Endothelial cell of umbilical vein (primary cell): Measurements from ENCODE around the gene PHKG1. TPM values are rescaled to one million over a fixed set of nuclear protein-coding genes. Genes with fewer than 3 reads are reported as not detected.

Source experiments
- BruUV-seq: library from RNA; stranded (reverse); fragments of 400-500 nt; replicated peaks from 2 replicates; lab custom pipeline; 2021; lab: Mats Ljungman, UMichigan
- CTCF ChIA-PET: fragments of 300-600, 350-600 bp; sonication (Branson Sonifier 250); formaldehyde crosslinking; loops from one replicate; lab custom pipeline; 2021; ENCODE audit warnings: antibody characterized with exemption, inconsistent platforms; lab: Charles Lee
- POLR2A ChIA-PET: fragments of 300-600, 350-600 bp; sonication (Branson Sonifier 250); formaldehyde crosslinking; loops from one replicate; lab custom pipeline; 2021; ENCODE audit warnings: antibody characterized with exemption, inconsistent platforms; lab: Charles Lee
- DNase-seq: peaks from one replicate; pipeline ENCODE4 v3.0.0-alpha.2; 2011; ENCODE audit warnings: low read depth, low spot score
- FAIRE-seq: peaks from 2 replicates; lab custom pipeline; 2011; peaks lifted over from hg19 to GRCh38; lab: Jason Lieb, UNC
- H2AFZ ChIP-seq: 2 replicates; pipeline ENCODE4 v1.6.0; 2012; ENCODE audit warnings: low read depth, low read length, control low read depth, inconsistent platforms
- H3K27ac ChIP-seq: 2 replicates; pipeline ENCODE4 v1.5.1; 2011; ENCODE audit warnings: low read depth, mild to moderate bottlenecking, control low read depth, low read length, moderate library complexity; ENCODE audit not compliant: insufficient read depth
- H3K27me3 ChIP-seq, 2 experiments: 2 replicates each; pipeline versions ENCODE4 v1.6.0 to v1.6.1; 2011; ENCODE audit warnings: low read length in 2 of 2, mixed read lengths in 1 of 2; ENCODE audit not compliant: control insufficient read depth in 2 of 2, insufficient read depth in 2 of 2
- H3K36me3 ChIP-seq, 2 experiments: 2 replicates in 1 of 2; 3 replicates in 1 of 2; pipeline ENCODE4 v1.5.1; 2011; ENCODE audit warnings: low read length in 2 of 2, mild to moderate bottlenecking in 1 of 2, moderate library complexity in 1 of 2; ENCODE audit not compliant: control insufficient read depth in 2 of 2, insufficient read depth in 2 of 2; ENCODE audit errors: extremely low read depth in 1 of 2
- H3K4me1 ChIP-seq: 3 replicates; pipeline ENCODE4 v1.5.1; 2011; ENCODE audit warnings: mild to moderate bottlenecking, low read length; ENCODE audit not compliant: control insufficient read depth, insufficient read depth; ENCODE audit errors: extremely low read depth
- H3K4me2 ChIP-seq: 2 replicates; pipeline ENCODE4 v1.6.1; 2011; ENCODE audit warnings: low read length, control low read depth, mixed read lengths; ENCODE audit not compliant: insufficient read depth
- H3K4me3 ChIP-seq, 3 experiments: fragments of 200-600 bp in 1 of 3; sonication (generic), shearing (Covaris generic) in 1 of 3; replicated peaks in 1 of 3; 2 replicates each; pipeline ENCODE4 v1.5.1; 2011 to 2016; ENCODE audit warnings: control low read depth in 3 of 3, low read length in 3 of 3, mild to moderate bottlenecking in 2 of 3, inconsistent platforms in 1 of 3, low read depth in 1 of 3, moderate library complexity in 1 of 3; ENCODE audit not compliant: insufficient read depth in 1 of 3
- H3K79me2 ChIP-seq: 2 replicates; pipeline ENCODE4 v1.6.0; 2012; ENCODE audit warnings: low read length, inconsistent platforms; ENCODE audit not compliant: control insufficient read depth, insufficient read depth
- H3K9ac ChIP-seq: replicated peaks from 2 replicates; pipeline ENCODE3; 2011; ENCODE audit warnings: low read length, control low read depth; ENCODE audit not compliant: insufficient read depth; ENCODE audit errors: extremely low read depth
- H3K9me1 ChIP-seq: replicated peaks from 3 replicates; pipeline ENCODE4 v1.6.0; 2011; ENCODE audit warnings: mild to moderate bottlenecking, low read length; ENCODE audit not compliant: control insufficient read depth, insufficient read depth; ENCODE audit errors: extremely low read depth
- H3K9me3 ChIP-seq: replicated peaks from 2 replicates; pipeline ENCODE4 v1.5.1; 2012; ENCODE audit warnings: low read length, inconsistent platforms; ENCODE audit not compliant: control insufficient read depth, insufficient read depth
- H4K20me1 ChIP-seq: replicated peaks from 2 replicates; pipeline ENCODE3; 2011; ENCODE audit warnings: mild to moderate bottlenecking, low read length; ENCODE audit not compliant: control insufficient read depth, insufficient read depth; ENCODE audit errors: extremely low read depth
- CTCF ChIP-seq, 2 donors: IDR thresholded peaks; 1 replicate in 1 of 2; 2 replicates in 1 of 2; pipeline ENCODE4 v1.5.1; 2011; ENCODE audit warnings: low read length in 2 of 2, mild to moderate bottlenecking in 2 of 2, moderate library complexity in 2 of 2, control low read depth in 1 of 2, inconsistent platforms in 1 of 2, low read depth in 1 of 2; ENCODE audit not compliant: insufficient read depth in 1 of 2; ENCODE audit errors: extremely low read depth in 1 of 2
- EZH2 ChIP-seq: IDR thresholded peaks from 2 replicates; pipeline ENCODE4 v1.6.1; 2012; ENCODE audit warnings: borderline replicate concordance, low read depth, mild to moderate bottlenecking, moderate library complexity, low read length, inconsistent platforms; ENCODE audit not compliant: severe bottlenecking
- FOS ChIP-seq: IDR thresholded peaks from 2 replicates; pipeline ENCODE4 v1.6.1; 2011; ENCODE audit warnings: mild to moderate bottlenecking, low read length, moderate library complexity, borderline replicate concordance; ENCODE audit not compliant: insufficient read depth
- GATA2 ChIP-seq: IDR thresholded peaks from 2 replicates; pipeline ENCODE4 v1.7.0; 2011; ENCODE audit warnings: low read depth, mild to moderate bottlenecking, moderate library complexity, mixed read lengths, low read length; ENCODE audit not compliant: insufficient read length, insufficient read depth
- JUN ChIP-seq: IDR thresholded peaks from 2 replicates; pipeline ENCODE4 v1.6.1; 2011; ENCODE audit warnings: borderline replicate concordance, low read depth; ENCODE audit not compliant: insufficient read length, insufficient read depth
- MAX ChIP-seq: IDR thresholded peaks from 2 replicates; pipeline ENCODE4 v1.6.1; 2011; ENCODE audit not compliant: insufficient read depth, insufficient read length
- MYC ChIP-seq: IDR thresholded peaks from one replicate; pipeline ENCODE4 v1.6.1; 2011; ENCODE audit warnings: mild to moderate bottlenecking, low read depth, low read length
- POLR2A ChIP-seq: IDR thresholded peaks from 2 replicates; pipeline ENCODE4 v1.6.1; 2012; ENCODE audit warnings: low read depth, mild to moderate bottlenecking, control low read depth, low read length
- POLR2AphosphoS5 ChIP-seq: IDR thresholded peaks from 2 replicates; pipeline ENCODE4 v1.6.1; 2012; ENCODE audit warnings: low read depth, mild to moderate bottlenecking, control low read depth, low read length, moderate library complexity; ENCODE audit not compliant: insufficient read depth
- dilution Hi-C: fragments of 300-500 bp; cut with MboI; formaldehyde crosslinking; loops from one replicate; pipeline ENCODE4 v1.15.0; 2019; ENCODE audit warnings: low sequenced_read_pairs; ENCODE audit not compliant: extremely low pct_ligation_motif_present
- intact Hi-C: fragments of 100-400 bp; cut with micrococcal nuclease; formaldehyde crosslinking; loops from one replicate; pipeline ENCODE4 v1.10.0; 2022
- polyA plus RNA-seq, 4 experiments: library from polyadenylated mRNA; depleted of rRNA in 3 of 4; stranded (reverse) in 3 of 4; unstranded in 1 of 4; fragments of >200 nt; gene quantifications; 2 replicates each; pipeline versions ENCODE4 v1.2.1 to v1.2.3, GENCODE V29; 2011 to 2012; ENCODE audit warnings: missing spikeins in 1 of 4
- total RNA-seq: library from RNA; stranded (reverse); gene quantifications from 2 replicates; pipeline ENCODE4 v1.2.3, GENCODE V29; 2021

PHKG1 gene
- total and polyA plus RNA-seq, 2 donors (not counting 3 experiments of a cell fraction or from before 2014, with no cell fraction given): 0.32 to 1.00 TPM

- no peak for TF ChIP-seq EZH2
- peak; percentile 98 for TF ChIP-seq POLR2AphosphoS5
- TF ChIP-seq MAX: peak; percentile 61
- TF ChIP-seq JUN: no peak
- no peak for TF ChIP-seq FOS
- TF ChIP-seq GATA2: no peak
- peak; percentile 4 to 39 for TF ChIP-seq CTCF (IDR thresholded peaks at IDR 0.05; ENCODE audit: extremely low read depth in 1 of 2, insufficient read depth in 1 of 2, low read depth in 1 of 2, low read length in 2 of 2)
- peak; percentile 97 for TF ChIP-seq POLR2A
- peak; percentile 80 for TF ChIP-seq MYC
- peak within 1 kb of the TSS; percentile 24 for H2AFZ ChIP-seq
- peak within 1 kb of the TSS; percentile 14 to 75 (median 60) for H3K4me3 ChIP-seq
- H3K4me1 ChIP-seq: peaks cover 37% of the 10 kb centered on the region
- DNase-seq (peak; percentile 94), FAIRE-seq (no peak)
- no peaks in the 10 kb centered on the region for H3K9me3 ChIP-seq
- POLR2A ChIA-PET: interaction anchor here (0.7 to 2.0 kb wide), 2 partner anchors 13 to 52 kb away, joined by 7 to 27 read pairs; partner anchors contain the start of genes CCT6A and PSPH
- CTCF ChIA-PET: interaction anchor here (0.9 to 2.9 kb wide), 8 partner anchors 10 to 59 kb away, joined by 3 to 26 read pairs (median 8); partner anchors contain the start of gene PHKG1
- intact Hi-C loops (loop anchor here (1.0 to 2.0 kb wide), 4 partner anchors 13 to 59 kb away; partner anchors contain the start of genes CCT6A, CHCHD2 and PSPH), dilution Hi-C loops (no loop called here)
- H4K20me1 ChIP-seq: peaks cover 4% of the 10 kb centered on the region
- H3K4me2 ChIP-seq: peak within 1 kb of the TSS; percentile 54
- H3K79me2 ChIP-seq: peaks cover 15% of the 10 kb centered on the region
- no TSS peak for BruUV-seq
- no peaks in the 10 kb centered on the region for H3K9me1 ChIP-seq
- peak within 1 kb of the TSS; percentile 21 for H3K27ac ChIP-seq
- H3K36me3 ChIP-seq: peaks cover 5 to 22% of the 10 kb centered on the region in 2 experiments
- H3K27me3 ChIP-seq: no peaks in the 10 kb centered on the region
- peak within 1 kb of the TSS; percentile 59 for H3K9ac ChIP-seq
Observed at GRCh38 chr7:56063882-56064625, 28.7 kb downstream of the PHKG1 start, which contains the start of gene SUMF2. Gene SUMF2 (plus strand): TSS chr7:56064286. CDS start chr7:56064312, 26 bp downstream.
